ENCODE data around the gene RANGRF. TPM values are rescaled to one million over a fixed set of nuclear protein-coding genes. Genes with fewer than 3 reads are reported as not detected.

The RANGRF gene
- 19.8 to 24.5 TPM (median 21.2 TPM) in 3 replicates for total RNA-seq
- long read RNA-seq, transcript RANGRF-201 (5 exons, 1,009 nt): major isoform, 10 of 34 reads
- long read RNA-seq, transcript RANGRF-202 (4 exons, 1,074 nt): minor isoform, 7 of 34 reads
- long read RNA-seq, partial matches to known transcripts: 2 of 34 reads
- long read RNA-seq, other reads (novel, unspliced or antisense): 8 of 34 reads

- Mint-ChIP-seq H3K4me1 (ENCODE audit: low read depth) (peaks cover 26% of the 10 kb centered on the region), H3K9me3 (ENCODE audit: low read depth) (no peaks in the 10 kb centered on the region), H3K4me3 (ENCODE audit: unreplicated experiment) (peak within 1 kb of the TSS; percentile 93), H3K27ac (ENCODE audit: unreplicated experiment) (peak within 1 kb of the TSS; percentile 96), H3K36me3 (ENCODE audit: low read depth) (peaks cover 2% of the 10 kb centered on the region), H3K27me3 (ENCODE audit: low read depth) (no peaks in the 10 kb centered on the region)
- no peak for TF ChIP-seq CTCF (IDR thresholded peaks at IDR 0.05)
- DNase-seq (ENCODE audit: low spot score): no peak
These were observed at the start of gene RANGRF for GRCh38 chr17:8288336-8289102. Gene RANGRF, plus strand, starts transcription at chr17:8288670. Its CDS starts 119 bp downstream, at chr17:8288789.

- no peak overlapping the region for H3K4me3 Mint-ChIP-seq (ENCODE audit: unreplicated experiment)
- H3K27me3 Mint-ChIP-seq (ENCODE audit: low read depth): no peaks in the 10 kb centered on the region
- no peak for DNase-seq (ENCODE audit: low spot score)
- H3K27ac Mint-ChIP-seq (ENCODE audit: unreplicated experiment): no peak overlapping the region
- TF ChIP-seq CTCF (IDR thresholded peaks at IDR 0.05): no peak
- H3K36me3 Mint-ChIP-seq (ENCODE audit: low read depth): peaks cover 9% of the 10 kb centered on the region
- no peaks in the 10 kb centered on the region for H3K9me3 Mint-ChIP-seq (ENCODE audit: low read depth)
- peaks cover 14% of the 10 kb centered on the region for H3K4me1 Mint-ChIP-seq (ENCODE audit: low read depth)
These were observed 44.6 kb upstream of the RANGRF start for GRCh38 chr17:8243827-8244226.

GRCh38 chr17:8244768-8245167 is 43.7 kb upstream of the RANGRF start:
- Mint-ChIP-seq H3K36me3 (ENCODE audit: low read depth) (peaks cover 5% of the 10 kb centered on the region), H3K4me3 (ENCODE audit: unreplicated experiment) (no peak overlapping the region), H3K4me1 (ENCODE audit: low read depth) (peaks cover 19% of the 10 kb centered on the region), H3K9me3 (ENCODE audit: low read depth) (no peaks in the 10 kb centered on the region), H3K27ac (ENCODE audit: unreplicated experiment) (no peak overlapping the region), H3K27me3 (ENCODE audit: low read depth) (no peaks in the 10 kb centered on the region)
- DNase-seq (ENCODE audit: low spot score): no peak
- TF ChIP-seq CTCF (IDR thresholded peaks at IDR 0.05): no peak

- H3K27ac Mint-ChIP-seq (ENCODE audit: unreplicated experiment): peak within 1 kb of the TSS; percentile 100
- H3K4me1 Mint-ChIP-seq (ENCODE audit: low read depth): peaks cover 28% of the 10 kb centered on the region
- H3K9me3 Mint-ChIP-seq (ENCODE audit: low read depth): no peaks in the 10 kb centered on the region
These were observed 39.5 kb upstream of the RANGRF start, which contains the start of gene PFAS for GRCh38 chr17:8248751-8249607. Gene PFAS, plus strand, starts transcription at chr17:8249289. Its CDS starts 4,649 bp downstream, at chr17:8253938.

More at GRCh38 chr17:8248751-8249607, 39.5 kb upstream of the RANGRF start, which contains the start of gene PFAS:
- DNase-seq (ENCODE audit: low spot score): no peak
- Mint-ChIP-seq H3K27me3 (ENCODE audit: low read depth) (no peaks in the 10 kb centered on the region), H3K36me3 (ENCODE audit: low read depth) (peaks cover 4% of the 10 kb centered on the region), H3K4me3 (ENCODE audit: unreplicated experiment) (peak within 1 kb of the TSS; percentile 99)
- peak; percentile 39 for TF ChIP-seq CTCF (IDR thresholded peaks at IDR 0.05)
